Small intestine (tissue), 7 donors: ENCODE measurements around the gene AKT3. TPM values are rescaled to one million over a fixed set of nuclear protein-coding genes. Genes with fewer than 3 reads are reported as not detected.
A peak's percentile ranks its signal among the peaks of the same experiment; 100 is the strongest.

ENCODE experiments used
- DNase-seq, 2 donors: peaks; one replicate each; pipeline versions ENCODE4 v3.0.0 to v3.0.0-alpha.2; 2013
- FAIRE-seq: peaks from 2 replicates; lab custom pipeline; 2012; peaks lifted over from hg19 to GRCh38; lab: Jason Lieb, UNC
- H3K27ac ChIP-seq, 3 donors: one replicate each; pipeline ENCODE4 v1.5.1; 2013; ENCODE audit warnings: low read length in 2 of 3, mild to moderate bottlenecking in 2 of 3, control low read depth in 1 of 3, inconsistent platforms in 1 of 3, low read depth in 1 of 3, moderate library complexity in 1 of 3
- H3K27me3 ChIP-seq, 3 donors: one replicate each; pipeline ENCODE4 v1.6.1; 2013; ENCODE audit warnings: low read length in 3 of 3, inconsistent platforms in 1 of 3; ENCODE audit not compliant: control insufficient read depth in 3 of 3, insufficient read depth in 3 of 3
- H3K36me3 ChIP-seq, 3 donors: one replicate each; pipeline ENCODE4 v1.6.1; 2013; ENCODE audit warnings: low read length in 3 of 3, inconsistent platforms in 1 of 3, low read depth in 1 of 3, mild to moderate bottlenecking in 1 of 3, moderate library complexity in 1 of 3; ENCODE audit not compliant: control insufficient read depth in 3 of 3, insufficient read depth in 2 of 3
- H3K4me1 ChIP-seq, 3 donors: one replicate each; pipeline ENCODE4 v1.6.1; 2013; ENCODE audit warnings: low read length in 2 of 3, inconsistent platforms in 1 of 3, low read depth in 1 of 3, mild to moderate bottlenecking in 1 of 3, moderate library complexity in 1 of 3; ENCODE audit not compliant: control insufficient read depth in 3 of 3, insufficient read depth in 2 of 3
- H3K4me3 ChIP-seq, 3 donors: one replicate each; pipeline ENCODE4 v1.5.1; 2013; ENCODE audit warnings: low read length in 3 of 3, control low read depth in 1 of 3, inconsistent platforms in 1 of 3, low read depth in 1 of 3, mild to moderate bottlenecking in 1 of 3, moderate library complexity in 1 of 3
- H3K9me3 ChIP-seq, 2 donors: one replicate each; pipeline ENCODE4 v1.6.1; 2013; ENCODE audit warnings: low read depth in 1 of 2, low read length in 1 of 2; ENCODE audit not compliant: control insufficient read depth in 2 of 2, insufficient read depth in 1 of 2
- WGBS, 3 donors: extraction: QIAGEN DNeasy Blood & Tissue Kit; methylation state at CpG; one replicate each; pipeline ENCODE4 v1.1.7; 2013; 5-methylcytosine and 5-hydroxymethylcytosine counted together
- polyA plus RNA-seq, 4 donors: library from polyadenylated mRNA; stranded (reverse) in 3 of 4; unstranded in 1 of 4; fragments of 200-250 nt in 3 of 4; fragments of 120-200 nt in 1 of 4; gene quantifications; one replicate each; pipeline versions ENCODE4 v1.2.1 to v1.2.3, GENCODE V29; 2013
- donor health status: healthy with polysubstance abuse.
- donor health status: control.
- donor health status: control.
- donor health status: Bipolar disorder and iron deficiency.
- donor health status: healthy.

The AKT3 gene
- polyA plus RNA-seq, 4 donors, result 0.45 to 8.6 (median 3.6) TPM

GRCh38 chr1:243732637-243733036, 117.4 kb downstream of the AKT3 start:
- peaks cover 0 to 3% (median 0%) of the 10 kb centered on the region in 3 donors for H3K36me3 ChIP-seq
- peaks cover 0 to 4% of the 10 kb centered on the region in 2 donors for H3K9me3 ChIP-seq
- H3K4me3 ChIP-seq, result no peak overlapping the region
- no peaks in the 10 kb centered on the region for H3K27me3 ChIP-seq
- no peaks in the 10 kb centered on the region for H3K4me1 ChIP-seq
- H3K27ac ChIP-seq, result no peak overlapping the region
- no peak for DNase-seq
- FAIRE-seq, result no peak

GRCh38 chr1:243731974-243732625, 117.9 kb downstream of the AKT3 start:
- Histone ChIP-seq H3K36me3 (peaks cover 0 to 3% (median 0%) of the 10 kb centered on the region in 3 donors), H3K4me1 (no peaks in the 10 kb centered on the region), H3K27me3 (no peaks in the 10 kb centered on the region), H3K9me3 (peaks cover 0 to 4% of the 10 kb centered on the region in 2 donors), H3K27ac (no peak overlapping the region), H3K4me3 (no peak overlapping the region)
- DNase-seq (no peak), FAIRE-seq (no peak)
- WGBS, 3 donors, result 67 to 78% (median 68%) methylated on average over 5 of the region's 5 CpGs

- DNase-seq, result peak; percentile 14 to 33
- H3K27ac ChIP-seq, result no peak overlapping the region
- no peak for FAIRE-seq
These were observed 118.6 kb downstream of the AKT3 start for GRCh38 chr1:243731301-243731891.

GRCh38 chr1:243730487-243731150, 119.4 kb downstream of the AKT3 start:
- H3K27ac ChIP-seq, result no peak overlapping the region
- no peak overlapping the region for H3K4me3 ChIP-seq
- peaks cover 0 to 3% (median 0%) of the 10 kb centered on the region in 3 donors for H3K36me3 ChIP-seq
- peaks cover 0 to 4% of the 10 kb centered on the region in 2 donors for H3K9me3 ChIP-seq
- no peaks in the 10 kb centered on the region for H3K4me1 ChIP-seq
- FAIRE-seq (no peak), DNase-seq (no peak)
- 93 to 95% (median 95%) methylated on average over 23 of the region's 23 CpGs for WGBS, 3 donors
- no peaks in the 10 kb centered on the region for H3K27me3 ChIP-seq

More at GRCh38 chr1:243731301-243731891, 118.6 kb downstream of the AKT3 start:
- 9 to 37% (median 35%) methylated on average over 3 of the region's 3 CpGs for WGBS, 3 donors
- no peaks in the 10 kb centered on the region for H3K4me1 ChIP-seq
- H3K9me3 ChIP-seq, result peaks cover 0 to 4% of the 10 kb centered on the region in 2 donors
- H3K36me3 ChIP-seq, result peaks cover 0 to 3% (median 0%) of the 10 kb centered on the region in 3 donors
- no peaks in the 10 kb centered on the region for H3K27me3 ChIP-seq
- no peak overlapping the region for H3K4me3 ChIP-seq

- Histone ChIP-seq H3K9me3 (peaks cover 0 to 4% of the 10 kb centered on the region in 2 donors), H3K4me1 (no peaks in the 10 kb centered on the region), H3K4me3 (no peak overlapping the region), H3K36me3 (peaks cover 0 to 3% (median 0%) of the 10 kb centered on the region in 3 donors), H3K27ac (no peak overlapping the region), H3K27me3 (no peaks in the 10 kb centered on the region)
- 93 to 100% (median 98%) methylated on average over 3 of the region's 3 CpGs for WGBS, 3 donors
- FAIRE-seq (no peak), DNase-seq (no peak)
These were observed 120.1 kb downstream of the AKT3 start for GRCh38 chr1:243729956-243730355.

- 74 to 82% (median 81%) methylated on average over 4 of the region's 4 CpGs for WGBS, 3 donors
- FAIRE-seq, result no peak
- no peak for DNase-seq
- Histone ChIP-seq H3K36me3 (peaks cover 0 to 3% (median 0%) of the 10 kb centered on the region in 3 donors), H3K27ac (no peak overlapping the region), H3K4me3 (no peak overlapping the region), H3K27me3 (no peaks in the 10 kb centered on the region), H3K9me3 (peaks cover 0 to 4% of the 10 kb centered on the region in 2 donors), H3K4me1 (no peaks in the 10 kb centered on the region)
These were observed 122.4 kb downstream of the AKT3 start for GRCh38 chr1:243727503-243728203.

GRCh38 chr1:243726806-243727502, 123.1 kb downstream of the AKT3 start:
- 84 to 98% (median 97%) methylated on average over 2 of the region's 2 CpGs for WGBS, 3 donors
- Histone ChIP-seq H3K9me3 (peaks cover 0 to 4% of the 10 kb centered on the region in 2 donors), H3K36me3 (peaks cover 0 to 3% (median 0%) of the 10 kb centered on the region in 3 donors), H3K27ac (peak overlapping the region in 1 of 3 donors; percentile 12), H3K27me3 (no peaks in the 10 kb centered on the region), H3K4me1 (no peaks in the 10 kb centered on the region), H3K4me3 (no peak overlapping the region)
- DNase-seq (no peak), FAIRE-seq (no peak)
